Muscle of back (tissue), 13 donors: ENCODE data around the gene CSAD. TPM values are rescaled to one million over a fixed set of nuclear protein-coding genes. Genes with fewer than 3 reads are reported as not detected.

Source experiments
- DNase-seq, 3 donors: peaks; one replicate each; pipeline versions ENCODE4 v3.0.0 to v3.0.0-alpha.2; 2013
- long read RNA-seq, 9 donors: transcript quantifications; one replicate each; lab custom pipeline, GENCODE V29; 2026
- polyA plus RNA-seq, 10 donors: library from polyadenylated mRNA; unstranded; fragments of 120-200 nt; gene quantifications; one replicate each; pipeline ENCODE4 v1.2.1, GENCODE V29; 2013; ENCODE audit not compliant: insufficient read length in 10 of 10

Gene CSAD
- 10 to 100 TPM; 18.5 to 75.7 (median 28.7) TPM for polyA plus RNA-seq
- long read RNA-seq, donor 1, partial matches to known transcripts, result 8 of 9 reads
- long read RNA-seq, donor 1, other reads (novel, unspliced or antisense), result 0 of 9 reads
- long read RNA-seq, donor 2, partial matches to known transcripts, result 6 of 8 reads
- long read RNA-seq, donor 2, other reads (novel, unspliced or antisense), result 0 of 8 reads
- long read RNA-seq, donor 3, result 0 reads
- long read RNA-seq, donor 4, partial matches to known transcripts, result 0 of 1 reads
- long read RNA-seq, donor 4, other reads (novel, unspliced or antisense), result 0 of 1 reads
- long read RNA-seq, donor 5, partial matches to known transcripts, result 0 of 1 reads
- long read RNA-seq, donor 5, other reads (novel, unspliced or antisense), result 0 of 1 reads
- long read RNA-seq, donor 6, partial matches to known transcripts, result 0 of 1 reads
- long read RNA-seq, donor 6, other reads (novel, unspliced or antisense), result 0 of 1 reads
- long read RNA-seq, donor 7, partial matches to known transcripts, result 6 of 9 reads
- long read RNA-seq, donor 7, other reads (novel, unspliced or antisense), result 0 of 9 reads
- long read RNA-seq, donor 8, result 0 reads
- long read RNA-seq, donor 9, result 0 reads

GRCh38 chr12:53180220-53180930 is at the start of gene CSAD, which contains the start of gene ZNF740:
Gene CSAD (minus strand): TSS chr12:53180925. CDS start chr12:53173470, 7,455 bp downstream.
Gene ZNF740 (plus strand): TSS chr12:53180722. CDS start chr12:53181984, 1,262 bp downstream.
- DNase-seq, result peak; percentile 97 to 99 (median 98)

GRCh38 chr12:53230108-53230845 is 49.6 kb upstream of the CSAD start:
- no peak for DNase-seq

GRCh38 chr12:53229454-53229853 is 48.7 kb upstream of the CSAD start:
- DNase-seq, result no peak

- no peak for DNase-seq
Measured at GRCh38 chr12:53227836-53228235, 47.1 kb upstream of the CSAD start.

GRCh38 chr12:53227341-53227740 is 46.6 kb upstream of the CSAD start:
- DNase-seq, result no peak

GRCh38 chr12:53226815-53227214 is 46.1 kb upstream of the CSAD start:
- DNase-seq, result no peak

- no peak for DNase-seq
Measured at GRCh38 chr12:53225635-53226424, 45.1 kb upstream of the CSAD start.

GRCh38 chr12:53224897-53225634 is 44.3 kb upstream of the CSAD start:
- peak in 1 of 3 donors; percentile 48 for DNase-seq

GRCh38 chr12:53224061-53224896 is 43.6 kb upstream of the CSAD start:
- peak in 1 of 3 donors; percentile 64 for DNase-seq

GRCh38 chr12:53223389-53224060 is 42.8 kb upstream of the CSAD start:
- DNase-seq, result peak in 2 of 3 donors; percentile 46 to 71

GRCh38 chr12:53222806-53223261 is 42.1 kb upstream of the CSAD start:
- DNase-seq, result no peak

GRCh38 chr12:53222170-53222721 is 41.5 kb upstream of the CSAD start:
- no peak for DNase-seq

- DNase-seq, result peak in 1 of 3 donors; percentile 75
Measured at GRCh38 chr12:53221203-53222080, 40.7 kb upstream of the CSAD start.

GRCh38 chr12:53220694-53221202 is 40.0 kb upstream of the CSAD start:
- DNase-seq, result peak; percentile 94 to 97 (median 95)

GRCh38 chr12:53219956-53220693 is 39.4 kb upstream of the CSAD start:
- peak; percentile 73 to 95 (median 82) for DNase-seq
